Mammary epithelial cell (primary cell): ENCODE results near the gene ANKS1B.

ENCODE experiments used
- EZH2 ChIP-seq: IDR thresholded peaks from 2 replicates; pipeline ENCODE4 v1.6.1; 2012; ENCODE audit warnings: low read length, inconsistent platforms, borderline replicate concordance
- TF ChIP-seq, protein P1 (sequence below), 2 donors: IDR thresholded peaks in 1 of 2; conservative IDR thresholded peaks in 1 of 2; 2 replicates each; pipeline ENCODE4 v1.5.1; 2011 to 2012; ENCODE audit warnings: inconsistent platforms in 2 of 2, low read length in 2 of 2, mild to moderate bottlenecking in 2 of 2, control low read depth in 1 of 2, low read depth in 1 of 2; ENCODE audit not compliant: insufficient read depth in 1 of 2; ENCODE audit errors: extremely low read depth in 1 of 2

- TF ChIP-seq, protein P1, sequence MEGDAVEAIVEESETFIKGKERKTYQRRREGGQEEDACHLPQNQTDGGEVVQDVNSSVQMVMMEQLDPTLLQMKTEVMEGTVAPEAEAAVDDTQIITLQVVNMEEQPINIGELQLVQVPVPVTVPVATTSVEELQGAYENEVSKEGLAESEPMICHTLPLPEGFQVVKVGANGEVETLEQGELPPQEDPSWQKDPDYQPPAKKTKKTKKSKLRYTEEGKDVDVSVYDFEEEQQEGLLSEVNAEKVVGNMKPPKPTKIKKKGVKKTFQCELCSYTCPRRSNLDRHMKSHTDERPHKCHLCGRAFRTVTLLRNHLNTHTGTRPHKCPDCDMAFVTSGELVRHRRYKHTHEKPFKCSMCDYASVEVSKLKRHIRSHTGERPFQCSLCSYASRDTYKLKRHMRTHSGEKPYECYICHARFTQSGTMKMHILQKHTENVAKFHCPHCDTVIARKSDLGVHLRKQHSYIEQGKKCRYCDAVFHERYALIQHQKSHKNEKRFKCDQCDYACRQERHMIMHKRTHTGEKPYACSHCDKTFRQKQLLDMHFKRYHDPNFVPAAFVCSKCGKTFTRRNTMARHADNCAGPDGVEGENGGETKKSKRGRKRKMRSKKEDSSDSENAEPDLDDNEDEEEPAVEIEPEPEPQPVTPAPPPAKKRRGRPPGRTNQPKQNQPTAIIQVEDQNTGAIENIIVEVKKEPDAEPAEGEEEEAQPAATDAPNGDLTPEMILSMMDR (conservative IDR thresholded peaks at IDR 0.05 in 1 of 2, IDR thresholded peaks at IDR 0.05 in 1 of 2; ENCODE audit: extremely low read depth in 1 of 2, insufficient read depth in 1 of 2, low read depth in 1 of 2, low read length in 2 of 2): no peak
- no peak for TF ChIP-seq EZH2
Measured at GRCh38 chr12:99804715-99805114, 180.0 kb downstream of the ANKS1B start.
